Measurements from ENCODE around the gene S100A1.

- TF ChIP-seq, protein P1, sequence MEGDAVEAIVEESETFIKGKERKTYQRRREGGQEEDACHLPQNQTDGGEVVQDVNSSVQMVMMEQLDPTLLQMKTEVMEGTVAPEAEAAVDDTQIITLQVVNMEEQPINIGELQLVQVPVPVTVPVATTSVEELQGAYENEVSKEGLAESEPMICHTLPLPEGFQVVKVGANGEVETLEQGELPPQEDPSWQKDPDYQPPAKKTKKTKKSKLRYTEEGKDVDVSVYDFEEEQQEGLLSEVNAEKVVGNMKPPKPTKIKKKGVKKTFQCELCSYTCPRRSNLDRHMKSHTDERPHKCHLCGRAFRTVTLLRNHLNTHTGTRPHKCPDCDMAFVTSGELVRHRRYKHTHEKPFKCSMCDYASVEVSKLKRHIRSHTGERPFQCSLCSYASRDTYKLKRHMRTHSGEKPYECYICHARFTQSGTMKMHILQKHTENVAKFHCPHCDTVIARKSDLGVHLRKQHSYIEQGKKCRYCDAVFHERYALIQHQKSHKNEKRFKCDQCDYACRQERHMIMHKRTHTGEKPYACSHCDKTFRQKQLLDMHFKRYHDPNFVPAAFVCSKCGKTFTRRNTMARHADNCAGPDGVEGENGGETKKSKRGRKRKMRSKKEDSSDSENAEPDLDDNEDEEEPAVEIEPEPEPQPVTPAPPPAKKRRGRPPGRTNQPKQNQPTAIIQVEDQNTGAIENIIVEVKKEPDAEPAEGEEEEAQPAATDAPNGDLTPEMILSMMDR (IDR thresholded peaks at IDR 0.05): no peak
- TF ChIP-seq POLR2A (IDR thresholded peaks at IDR 0.05) (no peak), POLR2AphosphoS5 (IDR thresholded peaks at IDR 0.05) (no peak), EP300 (IDR thresholded peaks at IDR 0.05) (no peak)
Observed at GRCh38 chr1:153640861-153641260, 12.6 kb downstream of the S100A1 start.
